HG03460 (cell line): ENCODE data around the gene MRPL9.
A peak's percentile ranks its signal among the peaks of the same experiment; 100 is the strongest.
"Not testable (repeated sequence)": the region's sequence is repeated elsewhere in the genome, so short reads cannot be mapped to it uniquely, and the experiment has no call there.

Experiments used
- ATAC-seq: cut with Tn5 transposase; IDR thresholded peaks from one replicate; pipeline ENCODE4 v1.9.1; 2021; ENCODE audit not compliant: unreplicated experiment

Gene MRPL9

GRCh38 chr1:151737026-151737425 lies 26.3 kb downstream of the MRPL9 start:
- no peak for ATAC-seq

- ATAC-seq = not testable (repeated sequence)
Observed at GRCh38 chr1:151733995-151734394, 29.3 kb downstream of the MRPL9 start.

- no peak for ATAC-seq
Observed at GRCh38 chr1:151733126-151733525, 30.2 kb downstream of the MRPL9 start.

- no peak for ATAC-seq
Observed at GRCh38 chr1:151729966-151730291, 33.4 kb downstream of the MRPL9 start.

GRCh38 chr1:151729157-151729965 lies 33.9 kb downstream of the MRPL9 start:
- no peak for ATAC-seq

GRCh38 chr1:151728151-151729054 lies 34.9 kb downstream of the MRPL9 start:
- ATAC-seq = no peak

- no peak for ATAC-seq
Observed at GRCh38 chr1:151723726-151724370, 39.4 kb downstream of the MRPL9 start.

- ATAC-seq = no peak
Observed at GRCh38 chr1:151721788-151722510, 41.3 kb downstream of the MRPL9 start.

- peak; percentile 69 for ATAC-seq
Observed at GRCh38 chr1:151720974-151721787, 42.1 kb downstream of the MRPL9 start, which contains the start of gene RIIAD1. TSS of gene RIIAD1 (plus strand) at chr1:151721522. CDS start at chr1:151721537, 15 bp downstream.

GRCh38 chr1:151720554-151720953 lies 42.7 kb downstream of the MRPL9 start:
- no peak for ATAC-seq

- ATAC-seq = no peak
Observed at GRCh38 chr1:151720125-151720524, 43.2 kb downstream of the MRPL9 start.

- no peak for ATAC-seq
Observed at GRCh38 chr1:151718666-151719065, 44.6 kb downstream of the MRPL9 start.

- no peak for ATAC-seq
Observed at GRCh38 chr1:151718011-151718431, 45.3 kb downstream of the MRPL9 start.

- ATAC-seq = no peak
Observed at GRCh38 chr1:151716771-151717631, 46.3 kb downstream of the MRPL9 start, which contains the start of gene CELF3. TSS of gene CELF3 (minus strand) at chr1:151716803. CDS start at chr1:151716020, 783 bp downstream.

- ATAC-seq = no peak
Observed at GRCh38 chr1:151716405-151716762, 46.9 kb downstream of the MRPL9 start.

- no peak for ATAC-seq
Observed at GRCh38 chr1:151715726-151716404, 47.4 kb downstream of the MRPL9 start.

GRCh38 chr1:151714820-151715725 lies 48.2 kb downstream of the MRPL9 start:
- no peak for ATAC-seq
